Fibroblast of skin of right biceps (primary cell): ENCODE results near the gene DACT3.

Experiments used
- DNase-seq: peaks from one replicate; pipeline ENCODE4 v3.0.0-alpha.2; 2013

The DACT3 gene, protein sequence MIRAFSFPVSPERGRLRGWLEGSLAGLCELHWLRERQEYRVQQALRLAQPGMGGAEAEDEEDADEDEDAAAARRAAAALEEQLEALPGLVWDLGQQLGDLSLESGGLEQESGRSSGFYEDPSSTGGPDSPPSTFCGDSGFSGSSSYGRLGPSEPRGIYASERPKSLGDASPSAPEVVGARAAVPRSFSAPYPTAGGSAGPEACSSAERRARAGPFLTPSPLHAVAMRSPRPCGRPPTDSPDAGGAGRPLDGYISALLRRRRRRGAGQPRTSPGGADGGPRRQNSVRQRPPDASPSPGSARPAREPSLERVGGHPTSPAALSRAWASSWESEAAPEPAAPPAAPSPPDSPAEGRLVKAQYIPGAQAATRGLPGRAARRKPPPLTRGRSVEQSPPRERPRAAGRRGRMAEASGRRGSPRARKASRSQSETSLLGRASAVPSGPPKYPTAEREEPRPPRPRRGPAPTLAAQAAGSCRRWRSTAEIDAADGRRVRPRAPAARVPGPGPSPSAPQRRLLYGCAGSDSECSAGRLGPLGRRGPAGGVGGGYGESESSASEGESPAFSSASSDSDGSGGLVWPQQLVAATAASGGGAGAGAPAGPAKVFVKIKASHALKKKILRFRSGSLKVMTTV

GRCh38 chr19:46661020-46661731 is at the start of gene DACT3:
DACT3 (minus strand) TSS chr19:46661182; CDS start chr19:46661064, 118 bp downstream.
- peak; percentile 100 for DNase-seq

DNA sequence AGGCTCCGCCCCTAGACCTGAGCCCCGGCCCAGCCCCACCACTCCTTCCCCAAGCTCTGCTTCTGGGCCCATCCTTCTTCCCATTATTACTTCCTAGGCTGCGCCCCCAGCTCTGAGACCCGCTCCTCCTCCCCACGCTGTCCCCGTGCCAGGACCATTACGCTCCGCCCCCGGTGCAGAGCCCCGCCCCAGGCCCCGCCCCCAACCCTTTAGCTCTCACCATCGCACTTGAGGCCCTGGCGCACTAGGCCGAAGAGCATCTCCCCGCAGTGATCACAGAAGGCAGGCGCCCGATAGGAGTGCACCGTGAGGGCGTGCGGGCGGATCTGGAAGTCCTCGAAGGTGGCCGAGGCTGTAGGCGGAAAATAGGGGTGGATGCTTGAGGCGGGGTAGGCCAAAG is 49.7 kb upstream of the DACT3 start:
- no peak for DNase-seq

GRCh38 chr19:46704379-46705076 is 43.5 kb upstream of the DACT3 start:
- DNase-seq = peak; percentile 26

DNA sequence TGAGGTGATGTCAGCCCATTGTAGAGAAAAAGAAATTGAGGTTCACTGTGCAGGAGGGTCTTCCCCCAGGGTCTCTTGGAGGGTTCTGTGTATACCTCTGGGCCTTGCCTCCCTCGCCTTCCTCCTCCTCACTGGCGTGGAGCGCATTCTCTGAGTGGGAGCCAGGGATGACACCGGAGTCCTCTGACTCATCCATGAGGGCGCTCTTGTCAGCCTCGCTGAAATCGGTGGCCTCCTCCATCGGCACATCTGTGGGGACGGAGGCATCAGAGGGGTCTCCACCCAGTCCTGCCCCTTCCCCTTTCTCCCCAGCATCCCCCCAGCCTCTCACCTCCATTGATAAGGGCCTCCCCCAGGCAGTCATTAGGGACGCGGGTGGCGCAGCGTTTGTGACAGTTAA is 39.7 kb upstream of the DACT3 start:
- DNase-seq = no peak

GRCh38 chr19:46698395-46699321 is 37.7 kb upstream of the DACT3 start:
- no peak for DNase-seq

DNA sequence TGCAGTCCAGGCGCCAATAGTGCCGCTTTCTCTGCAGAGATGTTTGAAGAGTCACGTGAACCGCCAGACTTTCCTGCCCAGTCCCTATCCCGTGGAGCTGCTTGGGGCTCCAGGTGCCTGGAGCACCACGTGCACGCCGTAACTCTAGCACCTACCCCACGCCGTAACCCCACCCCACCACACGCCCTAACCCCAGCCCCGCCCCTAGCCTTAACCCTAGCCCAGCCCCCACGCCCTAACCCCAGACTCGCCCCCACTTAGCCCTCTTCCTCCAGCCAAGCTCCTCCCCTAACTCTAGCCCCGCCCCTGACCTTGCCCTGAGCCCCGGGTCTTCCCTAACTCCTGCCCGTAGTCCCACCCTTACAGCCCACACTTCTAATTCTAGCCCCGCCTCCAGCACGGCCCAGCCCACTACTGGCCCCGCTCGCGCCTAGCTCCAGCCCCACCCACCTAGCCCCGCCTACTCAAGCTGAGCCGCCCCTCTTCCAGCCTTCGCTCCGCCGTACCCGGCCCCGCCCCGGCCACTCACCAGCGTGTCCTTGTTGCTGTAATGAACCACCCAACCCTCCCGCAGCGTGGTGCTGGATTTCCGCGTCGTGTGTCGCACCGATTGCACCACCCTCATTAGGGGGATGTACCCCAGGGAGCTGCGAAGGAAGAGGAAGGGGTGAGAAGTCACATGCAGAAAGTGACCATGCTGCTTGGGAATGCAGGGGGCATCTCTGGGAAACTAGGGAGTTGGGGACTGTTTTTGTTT is 36.4 kb upstream of the DACT3 start:
- peak; percentile 78 for DNase-seq

DNA sequence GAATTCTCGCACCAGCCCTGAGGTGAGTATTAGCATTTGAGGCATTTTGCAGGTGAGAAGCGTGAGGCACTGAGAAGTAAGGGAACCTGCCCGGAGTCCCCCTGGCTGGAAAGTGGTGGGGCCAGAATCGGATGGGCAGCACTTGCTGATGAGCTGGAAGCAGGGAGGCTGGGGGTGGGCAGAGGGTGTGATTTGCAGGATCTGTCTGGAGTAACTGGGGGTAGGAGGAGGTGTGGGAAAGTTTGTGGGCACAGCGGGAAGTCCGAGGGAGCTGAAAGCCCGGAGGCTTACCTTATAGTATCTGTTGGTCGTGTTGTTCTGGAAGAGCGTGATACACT is 35.9 kb upstream of the DACT3 start:
- no peak for DNase-seq

GRCh38 chr19:46696052-46696451 is 35.1 kb upstream of the DACT3 start:
- no peak for DNase-seq

DNA sequence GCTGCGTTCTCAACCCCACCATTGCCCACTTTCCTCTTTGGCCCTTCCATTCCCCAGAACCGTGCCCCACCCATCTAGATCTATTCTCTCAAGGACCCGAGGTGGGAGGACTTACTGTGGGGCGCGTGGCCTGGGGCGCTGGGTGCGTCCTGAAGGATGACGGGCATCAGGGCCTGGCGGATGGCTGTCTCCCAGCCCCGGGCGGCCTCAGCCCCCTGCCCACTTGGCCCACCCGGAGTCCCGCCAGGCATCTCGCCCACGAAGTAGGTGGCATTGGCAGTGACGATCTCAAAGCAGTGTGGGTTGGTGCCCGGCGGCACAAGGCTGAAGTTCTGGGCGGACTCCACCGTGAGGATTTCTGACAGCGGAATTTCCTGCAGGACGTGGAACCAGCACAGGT is 32.8 kb upstream of the DACT3 start:
- no peak for DNase-seq

DNA sequence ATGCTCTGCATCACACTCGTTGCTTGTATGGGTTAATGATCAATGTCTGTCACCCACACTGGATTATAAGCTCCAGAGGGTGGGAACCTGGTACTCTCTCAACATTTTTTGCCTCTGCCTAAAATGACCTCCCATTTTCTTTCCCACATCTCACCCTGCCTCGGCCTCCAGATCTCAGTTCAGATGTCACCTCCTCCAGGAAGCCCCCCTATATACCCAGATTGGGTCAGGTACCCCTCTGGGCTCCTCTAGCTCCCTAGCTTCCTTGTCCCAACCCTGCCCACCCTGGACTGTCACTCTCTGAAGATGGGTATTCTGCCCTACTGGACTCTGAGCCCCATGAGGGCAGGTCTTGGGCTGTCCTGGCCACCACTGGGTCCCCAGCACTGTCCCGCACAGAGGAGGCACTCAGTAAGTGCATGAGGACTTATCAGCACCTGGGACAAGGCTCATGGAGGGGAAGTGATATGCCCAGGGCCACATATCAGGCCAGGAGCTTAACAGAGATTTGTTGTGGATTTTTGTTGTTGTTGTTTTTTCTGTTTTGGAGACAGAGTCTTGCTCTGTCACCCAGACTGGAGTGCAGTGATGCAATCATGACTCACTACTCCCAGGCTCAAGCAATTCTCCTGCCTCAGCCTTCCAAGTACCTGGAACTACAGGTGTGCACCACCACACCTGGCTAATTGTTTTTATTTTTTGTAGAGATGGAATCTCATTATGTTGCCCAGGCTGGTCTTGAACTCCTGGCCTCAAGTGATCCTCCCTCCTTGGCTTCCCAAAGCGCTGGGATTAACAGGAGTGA is 32.1 kb upstream of the DACT3 start:
- DNase-seq = no peak

GRCh38 chr19:46691948-46692347 is 31.0 kb upstream of the DACT3 start:
- DNase-seq = no peak

DNA sequence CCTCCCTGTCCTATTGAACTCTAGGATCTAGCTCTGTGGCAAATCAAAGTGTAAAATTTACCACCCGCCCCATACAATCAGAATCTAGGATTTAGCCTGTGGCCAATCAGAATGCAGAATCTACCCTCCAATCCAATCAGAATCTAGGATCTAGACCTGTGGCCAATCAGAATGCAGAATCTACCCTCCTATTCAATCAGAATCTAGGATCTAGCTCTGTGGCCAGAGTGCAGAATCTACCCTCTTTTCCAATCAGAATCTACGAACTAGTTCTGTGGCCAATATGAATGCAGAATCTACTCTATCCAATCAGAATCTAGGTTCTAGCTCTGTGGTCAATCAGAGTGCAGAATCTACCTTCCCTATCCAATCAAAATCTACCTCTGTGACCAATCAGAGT is 30.1 kb upstream of the DACT3 start:
- no peak for DNase-seq

DNA sequence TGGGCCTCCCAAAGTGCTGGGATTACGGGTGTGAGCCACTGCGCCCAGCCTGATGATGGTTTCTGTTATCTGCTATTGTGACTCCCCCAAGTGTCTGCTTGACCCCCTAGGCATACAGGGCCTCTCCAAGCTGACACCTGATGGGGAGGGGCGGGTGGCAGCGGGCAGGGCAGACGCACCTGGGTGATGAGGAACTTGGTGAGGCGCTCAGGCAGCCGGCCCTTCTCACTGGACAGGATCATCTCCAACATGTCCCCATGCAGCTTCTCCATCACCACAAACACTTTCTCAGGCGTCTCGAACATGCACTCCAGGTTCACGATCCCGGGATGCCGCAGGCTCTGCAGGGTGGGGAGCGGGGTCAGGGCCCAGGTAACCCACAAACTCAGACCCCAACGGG is 28.4 kb upstream of the DACT3 start:
- DNase-seq = no peak

DNA sequence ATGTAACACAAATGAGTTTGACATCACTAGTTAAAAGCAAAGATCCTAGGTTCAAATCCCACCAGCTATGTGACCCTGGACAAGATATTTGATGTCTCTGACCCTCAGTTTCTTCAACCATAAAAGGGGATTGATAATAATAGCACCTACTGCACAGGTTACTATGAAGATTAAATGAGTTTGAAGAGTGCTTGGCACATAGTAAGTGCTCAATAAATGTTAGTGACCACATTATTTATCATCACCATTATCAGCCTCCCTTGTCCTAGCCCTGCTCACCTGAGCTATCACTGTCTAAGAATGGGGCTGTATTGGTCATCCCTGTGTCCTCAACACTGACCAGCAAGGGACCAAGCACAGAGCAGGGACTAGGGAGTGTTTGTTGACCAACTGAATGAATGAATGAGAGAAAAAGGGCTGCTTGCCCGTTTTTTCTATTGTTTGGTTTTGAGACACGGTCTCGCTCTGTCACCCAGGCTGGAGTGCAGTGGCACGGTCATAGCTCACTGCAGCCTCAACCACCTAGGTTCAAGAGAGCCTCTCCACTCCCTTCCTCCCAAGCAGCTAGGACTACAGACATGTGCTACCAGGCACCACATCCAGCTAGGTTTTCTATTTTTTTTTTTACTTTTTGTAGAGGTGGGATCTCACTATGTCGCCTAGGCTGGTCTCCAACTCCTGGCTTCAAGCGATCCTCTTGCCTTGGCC is 26.6 kb upstream of the DACT3 start:
- DNase-seq = no peak

DNA sequence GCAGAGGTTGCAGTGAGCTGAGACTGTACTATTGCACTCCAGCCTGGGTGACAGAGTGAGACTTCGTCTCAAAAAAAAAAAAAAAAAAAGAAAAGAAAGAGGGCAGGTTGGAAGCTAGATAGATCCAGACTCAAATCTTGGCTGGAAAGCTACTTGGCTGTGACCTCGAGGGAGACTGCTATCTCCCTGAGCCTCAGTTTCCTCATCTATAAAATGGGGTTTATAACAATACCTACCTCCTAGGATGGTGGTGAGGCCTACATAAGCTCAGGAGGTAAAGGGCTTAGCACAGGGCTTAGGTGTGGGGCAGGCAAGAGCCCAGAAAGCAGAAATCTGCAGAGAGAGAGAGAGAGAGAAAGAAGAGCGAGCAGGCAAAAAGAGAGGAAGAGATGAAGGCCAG is 24.2 kb upstream of the DACT3 start:
- no peak for DNase-seq

- DNase-seq = peak; percentile 9
Measured at GRCh38 chr19:46678110-46678732, 17.2 kb upstream of the DACT3 start.

DNA sequence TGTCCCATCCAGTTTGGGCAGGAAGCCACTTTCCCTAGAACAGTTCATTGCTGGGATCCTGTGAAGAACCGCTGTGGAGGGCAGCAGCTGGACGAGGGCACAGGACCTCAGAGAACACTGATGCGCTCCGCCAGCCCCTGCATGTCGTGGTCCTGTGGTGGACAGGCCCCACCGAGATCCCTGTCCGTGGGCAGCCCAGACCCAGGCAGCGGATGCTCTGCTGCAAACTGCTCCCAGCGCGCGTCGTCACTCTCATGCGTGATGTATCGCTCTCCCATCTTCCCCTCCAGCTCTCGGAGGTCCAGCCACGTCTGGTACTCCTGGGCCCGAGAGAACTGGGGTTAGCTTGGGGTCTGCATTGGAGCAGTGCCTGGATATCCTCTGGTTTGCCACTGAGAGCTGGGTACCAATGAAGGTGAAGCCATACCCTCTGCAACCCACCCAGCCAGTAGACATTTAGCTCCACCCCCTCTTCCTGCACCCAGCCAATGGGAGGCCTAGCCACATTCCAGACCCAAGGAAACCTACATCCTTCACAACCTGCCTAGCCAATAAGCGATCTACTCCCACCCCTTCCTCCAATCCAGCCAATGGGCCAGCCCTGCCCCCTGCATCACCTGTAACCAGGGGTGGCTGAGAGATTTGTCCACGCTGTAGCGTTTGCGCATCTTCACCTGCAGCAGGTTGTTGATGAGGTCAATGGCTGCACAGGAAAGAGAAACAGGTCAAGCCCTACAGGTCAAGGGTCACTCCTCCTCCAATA is 13.6 kb upstream of the DACT3 start:
- DNase-seq = peak; percentile 11

DNA sequence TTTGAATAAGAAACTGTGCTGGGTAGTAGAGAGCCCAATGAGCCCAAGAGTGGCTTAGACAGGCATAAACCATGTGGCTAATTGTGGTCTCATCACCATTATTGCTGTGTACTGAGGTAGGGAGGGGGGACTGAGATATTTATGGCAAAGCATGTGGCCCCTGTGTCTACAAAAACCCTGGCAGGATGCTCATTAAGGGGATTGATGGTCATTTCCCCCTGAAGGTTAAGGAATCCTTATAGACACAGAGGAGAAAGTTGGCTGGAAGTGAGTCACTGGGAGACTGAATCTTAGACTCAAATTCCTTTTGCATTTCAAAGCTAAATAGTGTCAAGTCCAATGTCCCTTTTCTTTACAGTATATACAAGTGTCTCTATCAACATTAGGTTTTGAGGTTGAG is 9.8 kb upstream of the DACT3 start:
- DNase-seq = peak; percentile 67

DNA sequence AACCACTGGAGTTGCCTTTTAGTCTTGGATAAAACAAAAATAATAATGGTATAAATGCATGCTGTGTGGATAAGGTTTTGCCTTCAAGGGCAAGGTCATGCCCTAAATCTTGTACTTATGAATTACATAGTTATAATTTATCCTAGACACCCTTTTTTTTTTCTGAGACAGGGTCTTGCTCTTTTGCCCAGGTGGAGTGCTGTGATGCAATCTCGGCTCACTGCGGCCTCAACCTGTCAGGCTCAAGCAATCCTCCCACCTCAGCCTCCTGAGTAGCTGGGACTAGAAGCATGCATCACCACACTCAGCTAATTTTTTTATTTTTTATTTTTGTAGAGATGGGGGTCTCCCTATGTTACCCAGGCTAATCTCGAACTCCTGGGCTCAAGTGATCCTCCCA is 7.7 kb upstream of the DACT3 start:
- DNase-seq = no peak
